CD4-positive, alpha-beta T cell treated with Interleukin-12 subunit alpha and Interleukin-12 subunit beta, for 1 hour (primary cell): ENCODE results near the gene ALDH4A1.
A peak's percentile ranks its signal among the peaks of the same experiment; 100 is the strongest.

ENCODE experiments used
- DNase-seq: peaks from one replicate; pipeline ENCODE4 v3.0.0-alpha.2; 2020

The ALDH4A1 gene

GRCh38 chr1:18939398-18940302, 37.3 kb upstream of the ALDH4A1 start:
- DNase-seq, result no peak

- DNase-seq, result no peak
Observed at GRCh38 chr1:18938707-18939070, 36.3 kb upstream of the ALDH4A1 start.

DNA sequence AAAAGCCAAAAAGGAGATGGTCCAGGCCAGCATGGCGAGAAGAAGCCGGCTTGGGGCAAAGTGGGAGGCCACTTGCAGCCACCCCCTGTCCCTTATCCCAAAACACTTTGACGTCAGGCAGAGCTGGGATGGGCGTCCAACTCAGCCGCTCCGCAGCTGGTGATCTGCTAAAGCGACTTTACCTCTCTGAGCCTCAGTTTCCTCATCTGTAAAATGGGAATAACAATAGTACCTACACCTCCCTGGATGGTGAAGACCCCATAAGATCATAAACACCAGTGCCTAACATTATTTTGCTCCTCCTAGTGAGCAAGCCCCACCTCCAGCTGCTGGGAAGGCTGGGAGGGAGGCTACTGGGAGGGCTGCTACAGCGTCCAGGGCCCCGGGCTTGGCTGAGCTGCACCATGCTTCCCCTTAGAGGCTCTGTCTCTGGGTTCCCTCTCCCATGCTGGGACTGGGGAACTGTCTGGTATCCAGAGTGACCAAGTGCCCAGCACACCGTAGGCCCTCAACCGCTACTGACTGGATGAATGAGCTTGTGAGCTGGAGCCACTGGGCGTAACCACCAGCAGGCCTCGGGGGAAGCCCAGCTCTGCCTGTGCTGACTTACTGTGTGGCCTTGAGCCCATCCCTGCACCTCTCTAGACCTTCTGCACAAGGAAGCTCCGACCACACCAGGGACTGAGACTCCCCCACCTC, 35.8 kb upstream of the ALDH4A1 start:
- no peak for DNase-seq

GRCh38 chr1:18937539-18937938, 35.2 kb upstream of the ALDH4A1 start:
- DNase-seq, result no peak

DNA sequence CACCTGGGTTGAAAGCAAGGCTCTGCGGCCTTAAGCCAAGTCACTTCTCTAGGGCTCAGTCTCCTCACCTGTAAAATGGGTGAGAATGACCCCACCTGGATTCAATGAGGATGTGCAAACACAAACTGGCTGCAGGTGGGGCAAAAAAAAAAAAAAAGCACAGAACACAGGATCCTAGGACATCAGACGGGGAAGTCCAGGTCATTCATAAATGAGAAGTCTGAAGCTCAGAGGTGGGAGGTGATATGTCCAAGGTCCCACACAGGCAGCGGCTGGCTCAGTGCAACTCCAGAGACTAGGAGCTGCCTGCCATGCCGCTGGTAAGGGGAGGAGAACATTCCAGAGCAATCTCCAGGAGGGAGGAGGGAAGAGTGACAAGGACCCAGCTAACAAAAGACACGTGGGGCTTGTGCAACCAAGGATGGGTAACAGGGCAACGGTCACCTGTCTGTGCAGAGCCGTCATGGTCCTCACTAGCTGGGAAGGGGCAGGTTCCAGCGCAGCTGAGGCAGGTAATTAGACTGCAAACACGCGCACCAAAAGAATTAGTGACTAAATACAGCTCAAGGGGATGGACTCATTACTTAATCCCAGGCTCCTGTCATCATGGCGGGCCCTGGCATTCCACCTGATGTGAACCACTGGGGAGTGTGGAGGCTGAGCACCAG, 34.6 kb upstream of the ALDH4A1 start:
- DNase-seq, result no peak

GRCh38 chr1:18936471-18936813, 34.1 kb upstream of the ALDH4A1 start:
- no peak for DNase-seq

- DNase-seq, result peak; percentile 48
Observed at GRCh38 chr1:18934205-18935000, 32.0 kb upstream of the ALDH4A1 start.

- no peak for DNase-seq
Observed at GRCh38 chr1:18932879-18933278, 30.5 kb upstream of the ALDH4A1 start.

DNA sequence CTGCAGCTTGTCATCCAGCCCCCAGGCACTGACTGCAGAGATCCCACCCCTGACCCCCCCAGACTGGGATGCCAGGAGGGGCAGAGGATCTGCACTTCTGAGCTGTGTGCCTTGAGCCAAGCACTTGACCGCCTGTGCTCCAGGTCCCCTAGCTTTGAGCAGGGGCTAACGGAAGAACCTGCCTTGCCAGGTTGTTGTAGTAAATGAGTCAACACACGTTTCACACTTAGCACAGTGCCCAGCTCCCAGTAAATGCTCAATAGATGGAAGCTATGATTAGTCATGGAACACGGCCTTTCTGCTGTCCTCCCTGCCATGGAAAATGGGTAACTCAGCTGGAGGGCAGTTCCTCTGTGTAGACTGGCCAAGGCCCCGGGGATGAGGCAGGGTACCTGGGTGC, 30.0 kb upstream of the ALDH4A1 start:
- no peak for DNase-seq

DNA sequence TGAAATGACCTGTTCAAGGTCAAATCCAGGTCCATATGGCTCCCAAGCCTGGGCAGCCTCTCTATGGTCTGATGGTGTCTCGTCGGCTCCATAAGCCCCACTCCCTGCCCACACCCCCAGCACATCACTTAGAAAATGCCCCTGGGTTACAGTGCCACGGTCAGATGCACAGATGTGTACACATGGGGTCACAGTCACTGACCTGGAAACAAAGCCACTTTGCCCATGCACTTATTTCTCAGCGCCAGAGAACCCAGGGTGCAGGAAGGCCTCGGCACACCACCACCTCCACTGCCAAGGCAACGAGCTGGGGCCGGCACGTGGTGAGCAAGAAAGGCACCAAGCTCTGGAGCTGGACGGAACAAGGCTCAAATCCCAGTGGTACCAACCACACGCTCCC, 29.4 kb upstream of the ALDH4A1 start:
- no peak for DNase-seq

GRCh38 chr1:18929686-18930085, 27.3 kb upstream of the ALDH4A1 start:
- DNase-seq, result no peak

DNA sequence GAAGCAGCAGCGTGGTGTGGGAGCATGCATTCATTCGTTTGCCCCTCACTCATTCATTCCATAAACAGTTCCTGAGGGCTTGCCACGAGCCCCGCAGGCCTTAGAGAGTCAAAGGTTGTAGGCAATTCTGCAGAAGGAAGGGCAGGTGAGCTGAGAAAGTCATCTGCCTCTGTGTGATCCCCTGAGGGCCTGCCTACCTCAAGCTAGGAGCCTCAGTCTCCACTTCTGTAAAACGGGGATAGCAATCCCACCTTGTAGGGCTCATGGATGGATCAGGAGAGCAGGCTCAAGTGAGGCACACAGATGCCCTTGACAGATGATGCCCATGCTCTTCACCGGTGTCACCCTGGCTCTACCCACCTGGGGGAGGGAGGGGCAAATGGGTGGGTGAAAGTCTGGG, 26.6 kb upstream of the ALDH4A1 start:
- no peak for DNase-seq

- no peak for DNase-seq
Observed at GRCh38 chr1:18928406-18928805, 26.1 kb upstream of the ALDH4A1 start.

- DNase-seq, result peak; percentile 58
Observed at GRCh38 chr1:18927654-18928272, 25.4 kb upstream of the ALDH4A1 start.

DNA sequence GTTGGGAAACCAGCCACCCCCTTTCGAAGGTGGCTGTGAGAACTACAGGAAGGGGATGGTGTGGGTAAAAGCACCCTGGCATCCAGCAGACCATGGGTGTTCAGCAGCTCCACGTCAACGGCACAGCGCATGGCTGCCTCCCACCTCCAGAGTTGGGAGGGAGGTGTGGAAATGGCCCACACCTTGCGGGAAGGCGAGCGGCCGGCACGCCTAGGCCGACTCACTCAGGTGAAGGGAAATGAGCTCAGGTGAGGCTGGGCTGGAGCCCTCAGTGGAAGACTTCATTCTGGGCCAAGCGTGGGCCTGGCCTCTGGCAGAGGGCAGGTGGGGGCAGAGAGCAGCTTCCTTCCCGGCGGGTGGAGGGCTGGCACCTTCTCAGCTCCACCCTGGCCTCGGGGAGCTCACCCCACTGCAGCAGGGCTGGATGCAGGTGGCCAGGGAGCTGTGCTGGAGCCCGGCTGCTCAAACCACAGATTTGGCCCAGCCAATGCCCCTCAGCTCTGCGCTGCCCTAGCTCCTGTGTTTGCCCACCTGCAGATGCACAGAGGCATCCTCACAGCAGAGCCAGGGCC, 24.8 kb upstream of the ALDH4A1 start:
- DNase-seq, result no peak

GRCh38 chr1:18926315-18927081, 24.1 kb upstream of the ALDH4A1 start:
- DNase-seq, result peak; percentile 87

DNA sequence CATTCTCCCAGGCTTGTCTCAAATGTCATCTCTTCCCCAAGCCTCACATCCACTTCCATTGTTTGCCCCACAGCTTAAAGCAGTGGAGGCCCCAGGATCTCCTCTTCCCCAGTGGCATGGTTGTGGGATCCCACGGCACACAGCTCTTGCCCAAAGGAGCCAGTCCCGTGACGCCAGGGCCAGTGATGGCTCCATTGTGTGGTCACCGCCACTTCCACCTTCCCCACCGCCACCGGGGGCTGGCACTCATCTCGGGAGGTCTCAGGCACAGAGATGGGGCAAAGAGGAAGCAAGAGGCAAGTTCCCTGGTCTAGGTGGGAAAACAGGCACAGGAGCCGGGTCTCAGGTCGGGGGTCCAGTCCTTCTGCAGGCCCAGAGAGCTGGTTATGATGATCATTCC, 22.9 kb upstream of the ALDH4A1 start:
- no peak for DNase-seq

DNA sequence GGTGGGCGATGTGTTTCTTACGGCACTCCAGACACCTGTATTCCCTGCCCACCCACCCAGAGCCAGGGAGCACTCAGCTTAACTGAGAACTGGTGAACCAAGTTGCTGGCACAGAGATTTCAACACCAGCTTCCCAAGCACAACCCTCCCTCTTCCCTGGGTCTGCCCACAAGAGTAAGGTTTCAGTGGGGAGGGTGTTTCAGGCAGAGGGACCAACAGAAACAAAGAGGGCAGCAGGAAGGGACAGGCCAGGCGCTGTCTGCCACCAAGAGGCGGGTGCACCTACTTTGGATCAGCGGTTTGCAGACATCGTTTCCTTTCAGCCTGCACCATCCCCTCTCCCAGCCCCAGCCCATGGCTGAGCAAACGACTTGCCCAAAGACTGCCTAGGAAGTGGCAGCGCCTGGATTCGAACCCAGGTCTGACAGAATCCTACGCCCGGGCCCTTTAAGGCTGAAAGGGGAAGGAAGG, 21.9 kb upstream of the ALDH4A1 start:
- DNase-seq, result no peak

- peak; percentile 26 for DNase-seq
Observed at GRCh38 chr1:18923756-18924211, 21.4 kb upstream of the ALDH4A1 start.

GRCh38 chr1:18922848-18923755, 20.7 kb upstream of the ALDH4A1 start:
- no peak for DNase-seq
